Natural killer cell treated with Interleukin-12 subunit alpha and Interleukin-12 subunit beta and Interleukin-15 and Interleukin-18, amount 100 ng/mL, for 72 hours (primary cell): Measurements from ENCODE around the gene SLC26A9. TPM values are rescaled to one million over a fixed set of nuclear protein-coding genes. Genes with fewer than 3 reads are reported as not detected.

Experiments used
- ATAC-seq, 2 donors: fragments of 150-1000 bp; cut with Tn5 transposase in 1 of 2; sonication (Bioruptor Pico), chemical (Tn5 transposase) in 1 of 2; 2 replicates each; pipeline ENCODE4 v1.10.0; 2021
- DNase-seq: peaks from one replicate; pipeline ENCODE4 v3.0.0; 2022; ENCODE audit warnings: low spot score
- H3K27ac Mint-ChIP-seq, 2 donors: 1 replicate in 1 of 2; 2 replicates in 1 of 2; pipeline ENCODE4 v1.8.0; 2022; ENCODE audit warnings: mixed read lengths in 2 of 2, mild to moderate bottlenecking in 1 of 2, moderate library complexity in 1 of 2
- H3K27me3 Mint-ChIP-seq, 2 donors: 1 replicate in 1 of 2; 2 replicates in 1 of 2; pipeline ENCODE4 v1.8.0; 2022; ENCODE audit warnings: mixed read lengths in 2 of 2
- H3K36me3 Mint-ChIP-seq: one replicate; pipeline ENCODE4 v1.8.0; 2022; ENCODE audit warnings: mixed read lengths
- H3K4me1 Mint-ChIP-seq, 2 donors: 1 replicate in 1 of 2; 2 replicates in 1 of 2; pipeline ENCODE4 v1.8.0; 2022; ENCODE audit warnings: low read depth in 2 of 2, mixed read lengths in 2 of 2, mild to moderate bottlenecking in 1 of 2
- H3K4me3 Mint-ChIP-seq: one replicate; pipeline ENCODE4 v1.8.0; 2022; ENCODE audit warnings: mixed read lengths
- H3K9me3 Mint-ChIP-seq: 2 replicates; pipeline ENCODE4 v1.8.0; 2022; ENCODE audit warnings: mixed read lengths
- total RNA-seq, 2 donors: library from RNA; stranded (reverse); gene quantifications; one replicate each; pipeline ENCODE4 v1.2.3, GENCODE V29; 2022

Gene SLC26A9
- total RNA-seq, 2 donors from 2014 or later: not detected

GRCh38 chr1:205967554-205968335 is 24.5 kb upstream of the SLC26A9 start:
- DNase-seq (no peak), ATAC-seq (no peak)
- Mint-ChIP-seq H3K27ac (no peak overlapping the region), H3K4me1 (peaks cover 1 to 2% of the 10 kb centered on the region in 2 donors), H3K4me3 (no peak overlapping the region), H3K36me3 (no peaks in the 10 kb centered on the region), H3K9me3 (no peaks in the 10 kb centered on the region), H3K27me3 (peaks cover 0 to 2% of the 10 kb centered on the region in 2 donors)

- no peaks in the 10 kb centered on the region for H3K9me3 Mint-ChIP-seq
- H3K27me3 Mint-ChIP-seq: peaks cover 5 to 13% of the 10 kb centered on the region in 2 donors
- DNase-seq (no peak), ATAC-seq (no peak)
- H3K27ac Mint-ChIP-seq: no peak overlapping the region
- no peak overlapping the region for H3K4me3 Mint-ChIP-seq
- no peaks in the 10 kb centered on the region for H3K36me3 Mint-ChIP-seq
- H3K4me1 Mint-ChIP-seq: no peaks in the 10 kb centered on the region
Observed at GRCh38 chr1:205965036-205965884, 22.0 kb upstream of the SLC26A9 start.

GRCh38 chr1:205963352-205964155 is 20.3 kb upstream of the SLC26A9 start:
- H3K27me3 Mint-ChIP-seq: peaks cover 13 to 19% of the 10 kb centered on the region in 2 donors
- H3K9me3 Mint-ChIP-seq: no peaks in the 10 kb centered on the region
- no peak overlapping the region for H3K4me3 Mint-ChIP-seq
- ATAC-seq (no peak), DNase-seq (no peak)
- no peaks in the 10 kb centered on the region for H3K4me1 Mint-ChIP-seq
- no peak overlapping the region for H3K27ac Mint-ChIP-seq
- no peaks in the 10 kb centered on the region for H3K36me3 Mint-ChIP-seq

- H3K4me3 Mint-ChIP-seq: no peak overlapping the region
- H3K27ac Mint-ChIP-seq: no peak overlapping the region
- H3K4me1 Mint-ChIP-seq: no peaks in the 10 kb centered on the region
- H3K27me3 Mint-ChIP-seq: peaks cover 13 to 19% of the 10 kb centered on the region in 2 donors
- ATAC-seq (no peak), DNase-seq (no peak)
- H3K36me3 Mint-ChIP-seq: no peaks in the 10 kb centered on the region
- no peaks in the 10 kb centered on the region for H3K9me3 Mint-ChIP-seq
Observed at GRCh38 chr1:205962821-205963221, 19.6 kb upstream of the SLC26A9 start.

GRCh38 chr1:205961991-205962820 is 18.9 kb upstream of the SLC26A9 start:
- Mint-ChIP-seq H3K4me3 (no peak overlapping the region), H3K36me3 (no peaks in the 10 kb centered on the region), H3K27ac (peak overlapping the region in 1 of 2 donors; percentile 53), H3K27me3 (peaks cover 13 to 19% of the 10 kb centered on the region in 2 donors), H3K4me1 (no peaks in the 10 kb centered on the region), H3K9me3 (no peaks in the 10 kb centered on the region)
- no peak for DNase-seq
- ATAC-seq: no peak

GRCh38 chr1:205961405-205961804 is 18.1 kb upstream of the SLC26A9 start:
- no peak overlapping the region for H3K4me3 Mint-ChIP-seq
- H3K36me3 Mint-ChIP-seq: no peaks in the 10 kb centered on the region
- H3K9me3 Mint-ChIP-seq: no peaks in the 10 kb centered on the region
- ATAC-seq (peak; percentile 48 to 54), DNase-seq (no peak)
- H3K27ac Mint-ChIP-seq: peak overlapping the region in 1 of 2 donors; percentile 53
- no peaks in the 10 kb centered on the region for H3K4me1 Mint-ChIP-seq
- peaks cover 13 to 19% of the 10 kb centered on the region in 2 donors for H3K27me3 Mint-ChIP-seq

GRCh38 chr1:205959789-205960188 is 16.5 kb upstream of the SLC26A9 start:
- no peak overlapping the region for H3K27ac Mint-ChIP-seq
- DNase-seq (no peak), ATAC-seq (no peak)
- no peaks in the 10 kb centered on the region for H3K9me3 Mint-ChIP-seq
- no peaks in the 10 kb centered on the region for H3K36me3 Mint-ChIP-seq
- H3K4me1 Mint-ChIP-seq: no peaks in the 10 kb centered on the region
- peaks cover 24 to 27% of the 10 kb centered on the region in 2 donors for H3K27me3 Mint-ChIP-seq
- H3K4me3 Mint-ChIP-seq: no peak overlapping the region

GRCh38 chr1:205955499-205955898 is 12.2 kb upstream of the SLC26A9 start:
- H3K4me1 Mint-ChIP-seq: no peaks in the 10 kb centered on the region
- peaks cover 17 to 24% of the 10 kb centered on the region in 2 donors for H3K27me3 Mint-ChIP-seq
- no peaks in the 10 kb centered on the region for H3K9me3 Mint-ChIP-seq
- H3K27ac Mint-ChIP-seq: no peak overlapping the region
- DNase-seq: no peak
- ATAC-seq: no peak
- no peak overlapping the region for H3K4me3 Mint-ChIP-seq
- H3K36me3 Mint-ChIP-seq: no peaks in the 10 kb centered on the region

- H3K9me3 Mint-ChIP-seq: no peaks in the 10 kb centered on the region
- H3K27me3 Mint-ChIP-seq: peaks cover 14 to 21% of the 10 kb centered on the region in 2 donors
- ATAC-seq: no peak
- H3K4me1 Mint-ChIP-seq: no peaks in the 10 kb centered on the region
- no peak for DNase-seq
- no peak overlapping the region for H3K4me3 Mint-ChIP-seq
- H3K27ac Mint-ChIP-seq: no peak overlapping the region
- no peaks in the 10 kb centered on the region for H3K36me3 Mint-ChIP-seq
Observed at GRCh38 chr1:205954819-205955404, 11.7 kb upstream of the SLC26A9 start.

GRCh38 chr1:205951746-205952145 is 8.5 kb upstream of the SLC26A9 start:
- H3K4me1 Mint-ChIP-seq: no peaks in the 10 kb centered on the region
- peaks cover 8 to 13% of the 10 kb centered on the region in 2 donors for H3K27me3 Mint-ChIP-seq
- DNase-seq: no peak
- no peaks in the 10 kb centered on the region for H3K9me3 Mint-ChIP-seq
- no peaks in the 10 kb centered on the region for H3K36me3 Mint-ChIP-seq
- H3K27ac Mint-ChIP-seq: no peak overlapping the region
- H3K4me3 Mint-ChIP-seq: no peak overlapping the region
- no peak for ATAC-seq

- Mint-ChIP-seq H3K4me1 (no peaks in the 10 kb centered on the region), H3K27ac (no peak overlapping the region)
Observed at GRCh38 chr1:205950826-205951549, 7.7 kb upstream of the SLC26A9 start.

GRCh38 chr1:205950280-205950679 is 7.0 kb upstream of the SLC26A9 start:
- no peaks in the 10 kb centered on the region for H3K36me3 Mint-ChIP-seq
- H3K4me3 Mint-ChIP-seq: no peak overlapping the region
- DNase-seq (no peak), ATAC-seq (no peak)
- no peaks in the 10 kb centered on the region for H3K9me3 Mint-ChIP-seq
- no peak overlapping the region for H3K27ac Mint-ChIP-seq
- H3K4me1 Mint-ChIP-seq: no peaks in the 10 kb centered on the region
- H3K27me3 Mint-ChIP-seq: peaks cover 5 to 15% of the 10 kb centered on the region in 2 donors

More at GRCh38 chr1:205950826-205951549, 7.7 kb upstream of the SLC26A9 start:
- H3K36me3 Mint-ChIP-seq: no peaks in the 10 kb centered on the region
- ATAC-seq (no peak), DNase-seq (no peak)
- no peaks in the 10 kb centered on the region for H3K9me3 Mint-ChIP-seq
- H3K27me3 Mint-ChIP-seq: peaks cover 8 to 15% of the 10 kb centered on the region in 2 donors
- no peak overlapping the region for H3K4me3 Mint-ChIP-seq
